Panc1 (cell line): Measurements from ENCODE around the gene BTG4. TPM values are rescaled to one million over a fixed set of nuclear protein-coding genes. Genes with fewer than 3 reads are reported as not detected.

Experiments
- ATAC-seq: fragments of 200-7000 bp; cut with Tn5 transposase; 2 replicates; pipeline ENCODE4 v1.9.1; 2020; ENCODE audit warnings: mild to moderate bottlenecking, moderate library complexity
- BruUV-seq: library from RNA; stranded (reverse); fragments of 400-500 nt; replicated peaks from 2 replicates; lab custom pipeline; 2021; lab: Mats Ljungman, UMichigan
- CTCF ChIA-PET: fragments of 300-600 bp; sonication (Branson Sonifier 250); formaldehyde crosslinking; loops from one replicate; lab custom pipeline; 2022; ENCODE audit warnings: antibody characterized with exemption; lab: Charles Lee
- POLR2A ChIA-PET: fragments of 300-600 bp; sonication (Branson Sonifier 250); formaldehyde crosslinking; loops from one replicate; lab custom pipeline; 2022; ENCODE audit warnings: antibody characterized with exemption; lab: Charles Lee
- DNase-seq: peaks from one replicate; pipeline ENCODE4 v3.0.0-alpha.2; 2010; ENCODE audit warnings: low read depth, low spot score
- H3K27ac ChIP-seq: 2 replicates; pipeline ENCODE4 v1.5.1; 2011; ENCODE audit warnings: mild to moderate bottlenecking, low read length, inconsistent platforms
- H3K27me3 ChIP-seq: fragments of 200-500 bp; sonication (Bioruptor generic); 2 replicates; pipeline ENCODE4 v1.6.0; 2014; ENCODE audit warnings: low read length, inconsistent platforms; ENCODE audit not compliant: control insufficient read depth, insufficient read depth
- H3K36me3 ChIP-seq: fragments of 200-500 bp; sonication (Bioruptor generic); 2 replicates; pipeline ENCODE4 v1.5.1; 2014; ENCODE audit warnings: inconsistent platforms, mild to moderate bottlenecking, low read length, moderate library complexity; ENCODE audit not compliant: control insufficient read depth, insufficient read depth
- H3K4me1 ChIP-seq: 2 replicates; pipeline ENCODE4 v1.5.1; 2011; ENCODE audit warnings: inconsistent platforms, mild to moderate bottlenecking, low read length, moderate library complexity; ENCODE audit not compliant: control insufficient read depth, insufficient read depth
- H3K4me3 ChIP-seq, 2 experiments: 2 replicates each; pipeline ENCODE4 v1.5.1; 2011 to 2012; ENCODE audit warnings: low read depth in 2 of 2, low read length in 2 of 2, mild to moderate bottlenecking in 2 of 2, inconsistent platforms in 1 of 2, moderate library complexity in 1 of 2
- H3K9me3 ChIP-seq: fragments of 200-500 bp; sonication (Bioruptor generic); 2 replicates; pipeline ENCODE4 v1.5.1; 2014; ENCODE audit warnings: low read depth, mild to moderate bottlenecking, inconsistent platforms, low read length, moderate library complexity; ENCODE audit not compliant: control insufficient read depth, insufficient read depth
- POLR2AphosphoS5 ChIP-seq: IDR thresholded peaks from 2 replicates; pipeline ENCODE4 v1.6.1; 2012; ENCODE audit warnings: mild to moderate bottlenecking, low read depth, low read length, moderate library complexity
- SIN3A ChIP-seq: IDR thresholded peaks from 2 replicates; pipeline ENCODE4 v1.6.1; 2012; ENCODE audit warnings: low read depth, mild to moderate bottlenecking, low read length, moderate library complexity, borderline replicate concordance; ENCODE audit not compliant: insufficient read depth
- TCF7L2 ChIP-seq: IDR thresholded peaks from 2 replicates; pipeline ENCODE4 v1.6.1; 2011; ENCODE audit warnings: mild to moderate bottlenecking, low read depth, low read length, inconsistent platforms
- in situ Hi-C: cut with HindIII; loops from 2 replicates; pipeline ENCODE4 v1.10.0; 2016; ENCODE audit warnings: low sequenced_read_pairs, low pct_unique_long_range_greater_than_20kb
- intact Hi-C: fragments of 100-400 bp; cut with micrococcal nuclease; formaldehyde crosslinking; loops from one replicate; pipeline ENCODE4 v1.10.0; 2022; ENCODE audit not compliant: unreplicated experiment
- total RNA-seq: library from RNA; stranded (reverse); gene quantifications from one replicate; pipeline ENCODE4 v1.2.1, GENCODE V29; 2021; ENCODE audit not compliant: unreplicated experiment
- TF ChIP-seq, protein P1 (sequence below), 2 experiments: IDR thresholded peaks; 2 replicates each; pipeline ENCODE4 v1.6.1; 2011 to 2012; ENCODE audit warnings: low read depth in 2 of 2, control low read depth in 1 of 2, low read length in 1 of 2, mild to moderate bottlenecking in 1 of 2, moderate library complexity in 1 of 2; ENCODE audit not compliant: insufficient read depth in 1 of 2
- TF ChIP-seq, protein P2 (sequence below): fragments of 450-650 bp; IDR thresholded peaks from 2 replicates; pipeline ENCODE4 v1.5.1; 2017; ENCODE audit warnings: mild to moderate bottlenecking

BTG4 gene
- total RNA-seq, 1 experiment from 2014 or later: not detected

DNA sequence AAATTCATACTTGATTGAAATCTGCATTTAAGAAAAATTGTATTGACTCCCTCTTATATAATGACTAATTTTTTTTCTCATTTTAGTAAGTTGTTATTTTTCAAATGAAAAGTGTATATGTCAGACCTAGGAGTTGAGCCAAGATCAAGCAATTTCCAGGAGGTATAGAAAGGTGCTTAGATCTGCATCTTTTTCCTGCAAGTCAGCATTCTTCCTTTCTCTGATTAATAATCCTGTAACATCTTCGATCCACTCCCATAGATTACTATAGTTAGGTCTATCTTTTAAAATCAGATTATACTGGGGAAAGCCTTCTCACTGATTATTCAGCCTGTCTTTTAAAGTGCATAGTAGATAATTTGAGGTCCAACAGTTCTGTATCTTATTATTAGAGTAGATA lies 15.1 kb upstream of the BTG4 start:
- ATAC-seq: no peak
- TF ChIP-seq, protein P1, sequence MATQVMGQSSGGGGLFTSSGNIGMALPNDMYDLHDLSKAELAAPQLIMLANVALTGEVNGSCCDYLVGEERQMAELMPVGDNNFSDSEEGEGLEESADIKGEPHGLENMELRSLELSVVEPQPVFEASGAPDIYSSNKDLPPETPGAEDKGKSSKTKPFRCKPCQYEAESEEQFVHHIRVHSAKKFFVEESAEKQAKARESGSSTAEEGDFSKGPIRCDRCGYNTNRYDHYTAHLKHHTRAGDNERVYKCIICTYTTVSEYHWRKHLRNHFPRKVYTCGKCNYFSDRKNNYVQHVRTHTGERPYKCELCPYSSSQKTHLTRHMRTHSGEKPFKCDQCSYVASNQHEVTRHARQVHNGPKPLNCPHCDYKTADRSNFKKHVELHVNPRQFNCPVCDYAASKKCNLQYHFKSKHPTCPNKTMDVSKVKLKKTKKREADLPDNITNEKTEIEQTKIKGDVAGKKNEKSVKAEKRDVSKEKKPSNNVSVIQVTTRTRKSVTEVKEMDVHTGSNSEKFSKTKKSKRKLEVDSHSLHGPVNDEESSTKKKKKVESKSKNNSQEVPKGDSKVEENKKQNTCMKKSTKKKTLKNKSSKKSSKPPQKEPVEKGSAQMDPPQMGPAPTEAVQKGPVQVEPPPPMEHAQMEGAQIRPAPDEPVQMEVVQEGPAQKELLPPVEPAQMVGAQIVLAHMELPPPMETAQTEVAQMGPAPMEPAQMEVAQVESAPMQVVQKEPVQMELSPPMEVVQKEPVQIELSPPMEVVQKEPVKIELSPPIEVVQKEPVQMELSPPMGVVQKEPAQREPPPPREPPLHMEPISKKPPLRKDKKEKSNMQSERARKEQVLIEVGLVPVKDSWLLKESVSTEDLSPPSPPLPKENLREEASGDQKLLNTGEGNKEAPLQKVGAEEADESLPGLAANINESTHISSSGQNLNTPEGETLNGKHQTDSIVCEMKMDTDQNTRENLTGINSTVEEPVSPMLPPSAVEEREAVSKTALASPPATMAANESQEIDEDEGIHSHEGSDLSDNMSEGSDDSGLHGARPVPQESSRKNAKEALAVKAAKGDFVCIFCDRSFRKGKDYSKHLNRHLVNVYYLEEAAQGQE (IDR thresholded peaks at IDR 0.05; ENCODE audit: insufficient read depth in 1 of 2, low read depth in 2 of 2, low read length in 1 of 2): no peak
- no peak overlapping the region for H3K27ac ChIP-seq
- H3K4me1 ChIP-seq: peaks cover 4% of the 10 kb centered on the region; the same call in 1 of the 2 replicates
- CTCF ChIA-PET: no interaction called here
- in situ Hi-C loops (no loop called here), intact Hi-C loops (no loop called here)
- H3K27me3 ChIP-seq: no peaks in the 10 kb centered on the region; the same call in 1 of the 2 replicates
- no peaks in the 10 kb centered on the region for H3K36me3 ChIP-seq
- no peak overlapping the region for H3K4me3 ChIP-seq
- no peak for DNase-seq
- no TSS peak for BruUV-seq
- no peaks in the 10 kb centered on the region for H3K9me3 ChIP-seq
- POLR2A ChIA-PET: no interaction called here

DNA sequence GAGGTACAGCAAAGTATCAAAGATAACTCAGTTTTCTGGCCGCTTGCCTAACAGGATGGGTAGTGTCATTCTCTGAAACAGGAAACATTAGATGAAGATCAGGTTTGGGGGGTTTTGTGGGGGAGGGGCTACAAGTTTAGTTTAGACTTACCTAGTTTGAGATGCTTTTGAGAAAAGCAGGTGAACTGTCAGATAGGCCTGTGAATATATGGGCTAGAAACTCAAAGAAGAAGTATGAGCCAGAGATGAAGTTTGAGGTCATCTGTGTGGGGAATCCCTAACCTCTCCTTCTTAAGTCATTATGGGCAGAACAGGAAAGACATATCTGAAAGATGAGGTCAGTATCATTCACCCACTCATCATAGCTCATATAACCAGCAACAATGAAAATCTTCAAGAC lies 14.3 kb upstream of the BTG4 start:
- Histone ChIP-seq H3K4me3 (no peak overlapping the region), H3K4me1 (no peaks in the 10 kb centered on the region), H3K27ac (no peak overlapping the region), H3K9me3 (no peaks in the 10 kb centered on the region), H3K27me3 (peaks cover 4% of the 10 kb centered on the region; the same call in 1 of the 2 replicates), H3K36me3 (no peaks in the 10 kb centered on the region)
- in situ Hi-C loops: no loop called here
- DNase-seq (peak; percentile 27), ATAC-seq (peak; percentile 70; the same call in 1 of the 2 replicates)
- CTCF ChIA-PET: no interaction called here
- POLR2A ChIA-PET: no interaction called here
- TF ChIP-seq POLR2AphosphoS5: no peak
- TF ChIP-seq, protein P1 (IDR thresholded peaks at IDR 0.05; ENCODE audit: insufficient read depth in 1 of 2, low read depth in 2 of 2, low read length in 1 of 2): no peak
- TF ChIP-seq TCF7L2: no peak
- no peak for TF ChIP-seq SIN3A
- TF ChIP-seq, protein P2, sequence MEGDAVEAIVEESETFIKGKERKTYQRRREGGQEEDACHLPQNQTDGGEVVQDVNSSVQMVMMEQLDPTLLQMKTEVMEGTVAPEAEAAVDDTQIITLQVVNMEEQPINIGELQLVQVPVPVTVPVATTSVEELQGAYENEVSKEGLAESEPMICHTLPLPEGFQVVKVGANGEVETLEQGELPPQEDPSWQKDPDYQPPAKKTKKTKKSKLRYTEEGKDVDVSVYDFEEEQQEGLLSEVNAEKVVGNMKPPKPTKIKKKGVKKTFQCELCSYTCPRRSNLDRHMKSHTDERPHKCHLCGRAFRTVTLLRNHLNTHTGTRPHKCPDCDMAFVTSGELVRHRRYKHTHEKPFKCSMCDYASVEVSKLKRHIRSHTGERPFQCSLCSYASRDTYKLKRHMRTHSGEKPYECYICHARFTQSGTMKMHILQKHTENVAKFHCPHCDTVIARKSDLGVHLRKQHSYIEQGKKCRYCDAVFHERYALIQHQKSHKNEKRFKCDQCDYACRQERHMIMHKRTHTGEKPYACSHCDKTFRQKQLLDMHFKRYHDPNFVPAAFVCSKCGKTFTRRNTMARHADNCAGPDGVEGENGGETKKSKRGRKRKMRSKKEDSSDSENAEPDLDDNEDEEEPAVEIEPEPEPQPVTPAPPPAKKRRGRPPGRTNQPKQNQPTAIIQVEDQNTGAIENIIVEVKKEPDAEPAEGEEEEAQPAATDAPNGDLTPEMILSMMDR: no peak
- no TSS peak for BruUV-seq
- intact Hi-C loops: no loop called here
